Testis (tissue), 3 donors: ENCODE results near the gene ARMC12. TPM values are rescaled to one million over a fixed set of nuclear protein-coding genes. Genes with fewer than 3 reads are reported as not detected.

Experiments
- DNase-seq: peaks from one replicate; pipeline ENCODE4 v3.0.0-alpha.2; 2019
- H3K27ac ChIP-seq, 2 donors: fragments of 200-600 bp; sonication (generic); one replicate each; pipeline ENCODE4 v1.5.1; 2019
- H3K27me3 ChIP-seq: fragments of 200-600 bp; sonication (generic); one replicate; pipeline ENCODE4 v1.5.1; 2019
- H3K36me3 ChIP-seq: fragments of 200-600 bp; sonication (generic); one replicate; pipeline ENCODE4 v1.5.1; 2017; ENCODE audit warnings: low read depth; ENCODE audit errors: missing control alignments
- H3K4me1 ChIP-seq: fragments of 200-600 bp; sonication (generic); one replicate; pipeline ENCODE4 v1.5.1; 2019
- H3K4me3 ChIP-seq, 2 donors: fragments of 200-600 bp; sonication (generic); one replicate each; pipeline ENCODE4 v1.5.1; 2017 to 2019
- H3K9me3 ChIP-seq: fragments of 200-600 bp; sonication (generic); one replicate; pipeline ENCODE4 v1.5.1; 2017
- CTCF ChIP-seq, 3 experiments: fragments of 450-650 bp in 2 of 3; fragments of 200-600 bp in 1 of 3; sonication (generic) in 1 of 3; IDR thresholded peaks; one replicate each; pipeline ENCODE4 v1.5.1; 2016 to 2019; ENCODE audit warnings: antibody characterized with exemption in 3 of 3, mild to moderate bottlenecking in 2 of 3, moderate library complexity in 1 of 3
- POLR2A ChIP-seq: fragments of 450-650 bp; IDR thresholded peaks from one replicate; pipeline ENCODE4 v1.6.1; 2017; ENCODE audit warnings: antibody characterized with exemption, mild to moderate bottlenecking, moderate library complexity
- WGBS, 2 donors: methylation state at CpG; one replicate each; pipeline ENCODE4 v1.1.5; 2018; 5-methylcytosine and 5-hydroxymethylcytosine counted together
- intact Hi-C: fragments of 100-400 bp; cut with DNase I; formaldehyde crosslinking; loops from one replicate; pipeline ENCODE4 v1.15.1; 2023; ENCODE audit warnings: low total_unique reads
- polyA plus RNA-seq: library from polyadenylated mRNA; stranded (reverse); fragments of 350-450 nt; fragmentation: Illumina TruSeq; extraction: RNeasy Lipid Tissue Mini Kit (QIAGEN cat#74804); gene quantifications from one replicate; pipeline ENCODE4 v1.2.3, GENCODE V29; 2014; ENCODE audit warnings: low read depth, low replicate concordance; ENCODE audit not compliant: insufficient read depth
- total RNA-seq, 2 donors: library from RNA; depleted of rRNA; stranded (reverse); fragments of >200 nt; gene quantifications; one replicate each; pipeline ENCODE4 v1.2.3, GENCODE V29; 2016

The ARMC12 gene
- total and polyA plus RNA-seq, 3 donors from 2014 or later = 46.8 to 104 (median 84.9) TPM

- no peaks in the 10 kb centered on the region for H3K36me3 ChIP-seq
- peaks cover 20% of the 10 kb centered on the region for H3K4me1 ChIP-seq
- H3K9me3 ChIP-seq = no peaks in the 10 kb centered on the region
- H3K27me3 ChIP-seq = no peaks in the 10 kb centered on the region
- 62 to 75% methylated on average over 5 of the region's 5 CpGs for WGBS, 2 donors
- no peak for DNase-seq
- H3K4me3 ChIP-seq = no peak overlapping the region
- H3K27ac ChIP-seq = no peak overlapping the region
- TF ChIP-seq POLR2A = no peak
- intact Hi-C loops = loop anchor here (5.0 kb wide), 1 partner anchor 218 kb away; no protein-coding TSS in a partner anchor
Observed at GRCh38 chr6:35739645-35740524, 3.1 kb downstream of the ARMC12 start.

GRCh38 chr6:35742842-35743241 lies 6.0 kb downstream of the ARMC12 start:
- Histone ChIP-seq H3K27ac (no peak overlapping the region), H3K36me3 (no peaks in the 10 kb centered on the region), H3K4me3 (no peak overlapping the region), H3K9me3 (no peaks in the 10 kb centered on the region), H3K27me3 (no peaks in the 10 kb centered on the region), H3K4me1 (peaks cover 10% of the 10 kb centered on the region)
- TF ChIP-seq CTCF (IDR thresholded peaks at IDR 0.05) (no peak), POLR2A (no peak)
- intact Hi-C loops = no loop called here
- DNase-seq = no peak
- WGBS, 2 donors = 55 to 69% methylated on average over 8 of the region's 8 CpGs

DNA sequence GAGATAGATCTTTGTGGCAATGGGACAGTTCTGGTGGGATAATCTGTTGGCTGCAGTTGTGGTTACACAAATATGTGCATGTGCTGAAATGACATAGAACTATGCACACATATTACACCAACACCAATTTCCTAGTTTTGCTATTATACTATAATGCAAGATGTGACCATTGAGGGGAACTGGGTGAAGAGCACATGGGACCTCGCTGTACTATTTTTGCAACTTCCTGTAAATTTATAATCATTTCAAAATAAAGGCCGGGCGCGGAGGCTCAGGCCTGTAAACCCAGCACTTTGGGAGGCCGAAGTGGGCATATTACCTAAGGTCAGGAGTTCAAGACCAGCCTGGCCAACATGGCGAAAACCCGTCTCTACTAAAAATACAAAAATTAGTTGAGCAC lies 8.7 kb downstream of the ARMC12 start:
- 91 to 94% methylated on average over 7 of the region's 7 CpGs for WGBS, 2 donors
- Histone ChIP-seq H3K27ac (no peak overlapping the region), H3K4me3 (no peak overlapping the region), H3K4me1 (peaks cover 7% of the 10 kb centered on the region), H3K27me3 (no peaks in the 10 kb centered on the region), H3K36me3 (no peaks in the 10 kb centered on the region), H3K9me3 (no peaks in the 10 kb centered on the region)
- TF ChIP-seq POLR2A (no peak), CTCF (IDR thresholded peaks at IDR 0.05) (no peak)
- intact Hi-C loops = no loop called here
- DNase-seq = no peak

- WGBS, 2 donors = 84 to 92% methylated on average over 3 of the region's 3 CpGs
- no peak for DNase-seq
Observed at GRCh38 chr6:35746516-35746915, 9.7 kb downstream of the ARMC12 start.

DNA sequence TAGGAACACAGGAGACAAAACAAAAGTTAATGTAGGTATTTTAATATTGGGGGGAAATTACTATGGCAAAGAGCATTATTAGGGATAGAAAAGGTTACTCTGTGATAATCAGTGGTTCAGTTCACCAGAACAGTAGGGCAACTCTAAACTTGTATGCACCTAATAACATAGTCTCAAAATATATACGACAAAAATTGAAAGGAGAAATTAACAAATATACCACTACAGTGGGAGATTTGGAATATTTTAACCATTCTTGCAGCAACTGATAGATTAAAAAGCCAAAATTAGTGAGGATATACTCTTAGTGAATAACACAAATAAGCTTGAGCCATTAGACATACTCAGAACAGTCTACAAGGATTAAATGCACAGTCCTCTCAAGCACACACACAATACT lies 11.0 kb downstream of the ARMC12 start:
- no peaks in the 10 kb centered on the region for H3K4me1 ChIP-seq

More at GRCh38 chr6:35746516-35746915, 9.7 kb downstream of the ARMC12 start:
- intact Hi-C loops = no loop called here
- Histone ChIP-seq H3K36me3 (no peaks in the 10 kb centered on the region), H3K27ac (no peak overlapping the region), H3K27me3 (no peaks in the 10 kb centered on the region), H3K4me3 (no peak overlapping the region), H3K4me1 (no peaks in the 10 kb centered on the region), H3K9me3 (no peaks in the 10 kb centered on the region)
- TF ChIP-seq CTCF (IDR thresholded peaks at IDR 0.05) (no peak), POLR2A (no peak)

More for the DNA sequence above, 11.0 kb downstream of the ARMC12 start:
- DNase-seq = no peak
- no peak for TF ChIP-seq CTCF (IDR thresholded peaks at IDR 0.05)
- TF ChIP-seq POLR2A = no peak
- no peaks in the 10 kb centered on the region for H3K27me3 ChIP-seq
- no peak overlapping the region for H3K4me3 ChIP-seq
- no peaks in the 10 kb centered on the region for H3K36me3 ChIP-seq
- no peak overlapping the region for H3K27ac ChIP-seq
- WGBS, 2 donors = 96 to 100% methylated on average over 1 of the region's 1 CpG
- H3K9me3 ChIP-seq = no peaks in the 10 kb centered on the region
- intact Hi-C loops = no loop called here
